Measurements from ENCODE around the gene WFDC8.
"Not testable (repeated sequence)": the region's sequence is repeated elsewhere in the genome, so short reads cannot be mapped to it uniquely, and the experiment has no call there.

WFDC8 gene

DNA sequence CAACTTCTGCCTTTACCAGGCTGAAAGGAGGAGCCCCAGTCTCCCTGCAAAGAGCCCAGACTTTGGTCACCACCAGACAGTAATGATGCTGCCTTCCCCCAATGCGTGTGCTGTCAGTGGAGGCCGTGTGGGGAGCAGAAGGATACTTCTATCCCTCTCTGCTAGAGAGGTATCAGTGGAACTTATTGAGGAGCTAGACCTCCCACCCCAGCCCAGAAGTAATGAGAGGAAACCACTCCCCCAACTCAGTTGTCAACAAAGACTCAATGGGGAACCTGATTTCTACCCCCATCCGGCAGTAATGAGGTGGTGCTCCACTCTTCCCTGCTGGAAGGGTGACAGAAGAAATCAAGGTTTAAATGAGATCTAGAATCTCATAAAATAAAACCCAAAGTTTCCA, 4.4 kb upstream of the WFDC8 start:
- Mint-ChIP-seq H3K36me3 (ENCODE audit: insufficient read depth) (no peaks in the 10 kb centered on the region), H3K27ac (ENCODE audit: low read depth) (no peak overlapping the region), H3K27me3 (peaks cover 34% of the 10 kb centered on the region), H3K4me3 (no peak overlapping the region), H3K4me1 (no peaks in the 10 kb centered on the region), H3K9me3 (no peaks in the 10 kb centered on the region)
- no peak for DNase-seq (ENCODE audit: low spot score in 2 of 2)
- no peak for ATAC-seq (replicated peaks; ENCODE audit: extremely low read depth, poor library complexity, severe bottlenecking)

DNA sequence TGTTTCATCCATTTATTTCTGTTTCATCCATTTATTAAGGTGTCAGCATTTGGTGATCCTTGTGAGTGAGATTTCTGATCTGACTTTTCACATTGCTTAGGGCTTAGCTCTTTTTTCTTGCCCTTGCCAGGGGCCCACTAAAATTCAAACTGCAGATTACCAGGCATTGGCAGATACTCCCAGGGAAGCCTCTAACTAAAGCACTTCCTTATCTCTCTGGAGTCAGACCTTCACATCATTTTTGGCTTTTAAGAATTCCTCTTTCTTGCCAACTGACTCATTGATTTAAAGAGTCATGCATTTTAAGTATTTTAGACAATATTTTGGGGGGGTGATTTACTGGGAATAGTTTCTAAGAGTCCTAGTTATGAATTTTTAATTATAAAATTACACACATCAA, 2.6 kb upstream of the WFDC8 start:
- ATAC-seq (replicated peaks; ENCODE audit: extremely low read depth, poor library complexity, severe bottlenecking) (no peak), DNase-seq (ENCODE audit: low spot score in 2 of 2) (no peak)
- H3K4me1 Mint-ChIP-seq, result no peaks in the 10 kb centered on the region
- no peaks in the 10 kb centered on the region for H3K9me3 Mint-ChIP-seq
- peaks cover 34% of the 10 kb centered on the region for H3K27me3 Mint-ChIP-seq
- no peak overlapping the region for H3K4me3 Mint-ChIP-seq
- no peaks in the 10 kb centered on the region for H3K36me3 Mint-ChIP-seq (ENCODE audit: insufficient read depth)
- H3K27ac Mint-ChIP-seq (ENCODE audit: low read depth), result no peak overlapping the region

DNA sequence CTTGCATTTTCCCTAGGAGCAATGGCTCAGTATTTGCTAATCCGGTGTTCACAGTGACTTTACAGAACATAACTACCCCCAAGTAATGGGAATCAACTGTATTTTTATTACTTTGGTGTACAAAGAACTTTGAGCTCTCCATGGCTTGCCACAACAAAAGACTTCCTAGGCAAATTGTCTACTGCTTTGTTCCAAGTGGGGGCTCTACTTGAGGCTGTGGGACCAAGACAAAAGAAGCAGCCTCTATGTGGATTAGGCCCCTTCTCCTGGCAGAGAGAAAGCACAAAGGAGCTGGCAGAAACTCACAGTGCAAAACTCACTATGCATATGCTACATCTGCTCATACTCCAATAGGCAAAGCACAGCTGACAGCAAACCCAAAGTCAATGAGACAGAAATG, 853 bp downstream of the WFDC8 start:
- ATAC-seq (replicated peaks; ENCODE audit: extremely low read depth, poor library complexity, severe bottlenecking) (no peak), DNase-seq (ENCODE audit: low spot score in 2 of 2) (no peak)
- H3K4me1 Mint-ChIP-seq, result no peaks in the 10 kb centered on the region
- no peaks in the 10 kb centered on the region for H3K9me3 Mint-ChIP-seq
- H3K27ac Mint-ChIP-seq (ENCODE audit: low read depth), result no peak overlapping the region
- H3K36me3 Mint-ChIP-seq (ENCODE audit: insufficient read depth), result no peaks in the 10 kb centered on the region
- peaks cover 46% of the 10 kb centered on the region for H3K27me3 Mint-ChIP-seq
- H3K4me3 Mint-ChIP-seq, result no peak overlapping the region

DNA sequence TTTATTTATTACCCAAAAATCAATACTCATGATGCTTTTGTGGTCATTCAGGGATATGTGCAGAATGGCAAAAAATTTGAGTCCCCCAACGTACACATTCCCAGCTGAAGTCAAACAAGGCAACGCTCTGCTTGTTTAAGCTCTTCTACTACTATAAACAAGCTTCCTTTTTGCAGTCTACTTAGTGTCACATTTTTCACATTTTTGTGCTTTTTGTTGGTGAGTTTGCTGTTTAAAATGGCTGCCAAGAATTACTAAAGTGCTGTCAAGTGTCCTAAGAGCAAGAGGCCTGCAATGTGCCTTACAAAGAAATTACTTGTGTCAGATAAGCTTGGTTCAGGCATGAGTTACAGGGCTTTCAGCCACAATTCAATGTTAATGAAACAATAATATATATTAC, 2.1 kb downstream of the WFDC8 start:
- H3K27me3 Mint-ChIP-seq, result peaks cover 51% of the 10 kb centered on the region
- H3K36me3 Mint-ChIP-seq (ENCODE audit: insufficient read depth), result no peaks in the 10 kb centered on the region
- ATAC-seq (replicated peaks; ENCODE audit: extremely low read depth, poor library complexity, severe bottlenecking), result no peak

DNA sequence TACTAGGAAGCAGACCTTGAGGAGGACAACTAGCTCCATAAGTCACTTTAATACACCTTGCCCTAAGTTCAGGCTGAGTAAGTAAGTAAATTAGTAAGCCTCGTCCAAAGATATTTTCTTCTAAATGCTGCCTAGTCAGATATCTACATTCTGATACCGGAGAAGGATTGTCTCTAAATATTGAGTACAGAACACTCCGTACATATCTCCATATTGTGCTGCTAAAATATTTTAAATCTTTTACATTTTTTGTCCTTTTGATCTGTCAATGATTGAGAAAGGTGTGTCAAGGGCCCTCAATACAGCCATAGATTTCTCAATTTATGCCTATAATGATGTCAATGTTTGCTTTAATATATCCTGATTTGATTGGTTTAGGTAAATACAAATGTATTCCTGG, 3.2 kb downstream of the WFDC8 start:
- H3K4me1 Mint-ChIP-seq, result no peaks in the 10 kb centered on the region

More for the DNA sequence above, 2.1 kb downstream of the WFDC8 start:
- Mint-ChIP-seq H3K27ac (ENCODE audit: low read depth) (no peak overlapping the region), H3K4me3 (no peak overlapping the region), H3K9me3 (no peaks in the 10 kb centered on the region), H3K4me1 (no peaks in the 10 kb centered on the region)
- DNase-seq (ENCODE audit: low spot score in 2 of 2), result no peak

DNA sequence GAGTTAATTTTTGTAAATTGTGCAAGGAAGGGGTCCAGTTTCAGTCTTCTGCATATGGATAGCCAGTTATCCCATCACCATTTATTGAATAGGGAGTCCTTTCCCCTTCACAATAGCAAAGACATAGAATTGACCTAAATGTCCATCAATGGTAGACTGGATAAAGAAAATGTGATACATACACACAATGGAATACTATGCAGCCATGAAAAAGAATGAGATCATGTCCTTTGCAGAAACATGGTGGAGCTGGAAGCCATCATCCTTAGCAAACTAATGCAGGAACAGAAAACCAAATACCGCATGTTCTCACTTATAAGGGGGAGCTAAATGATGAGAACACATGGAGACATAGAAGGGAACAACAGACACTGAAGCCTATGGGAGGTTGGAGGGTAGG, 9.4 kb downstream of the WFDC8 start:
- not testable (repeated sequence) for ATAC-seq (replicated peaks; ENCODE audit: extremely low read depth, poor library complexity, severe bottlenecking); H3K4me3 Mint-ChIP-seq; DNase-seq (ENCODE audit: low spot score in 2 of 2); H3K27ac Mint-ChIP-seq (ENCODE audit: low read depth); H3K4me1 Mint-ChIP-seq; H3K9me3 Mint-ChIP-seq; H3K36me3 Mint-ChIP-seq (ENCODE audit: insufficient read depth)
- H3K27me3 Mint-ChIP-seq, result peaks cover 44% of the 10 kb centered on the region

More for the DNA sequence above, 3.2 kb downstream of the WFDC8 start:
- H3K27ac Mint-ChIP-seq (ENCODE audit: low read depth), result no peak overlapping the region
- H3K4me3 Mint-ChIP-seq, result no peak overlapping the region
- H3K27me3 Mint-ChIP-seq, result peaks cover 54% of the 10 kb centered on the region
- H3K9me3 Mint-ChIP-seq, result no peaks in the 10 kb centered on the region
- no peak for ATAC-seq (replicated peaks; ENCODE audit: extremely low read depth, poor library complexity, severe bottlenecking)
- no peak for DNase-seq (ENCODE audit: low spot score in 2 of 2)
- H3K36me3 Mint-ChIP-seq (ENCODE audit: insufficient read depth), result no peaks in the 10 kb centered on the region

DNA sequence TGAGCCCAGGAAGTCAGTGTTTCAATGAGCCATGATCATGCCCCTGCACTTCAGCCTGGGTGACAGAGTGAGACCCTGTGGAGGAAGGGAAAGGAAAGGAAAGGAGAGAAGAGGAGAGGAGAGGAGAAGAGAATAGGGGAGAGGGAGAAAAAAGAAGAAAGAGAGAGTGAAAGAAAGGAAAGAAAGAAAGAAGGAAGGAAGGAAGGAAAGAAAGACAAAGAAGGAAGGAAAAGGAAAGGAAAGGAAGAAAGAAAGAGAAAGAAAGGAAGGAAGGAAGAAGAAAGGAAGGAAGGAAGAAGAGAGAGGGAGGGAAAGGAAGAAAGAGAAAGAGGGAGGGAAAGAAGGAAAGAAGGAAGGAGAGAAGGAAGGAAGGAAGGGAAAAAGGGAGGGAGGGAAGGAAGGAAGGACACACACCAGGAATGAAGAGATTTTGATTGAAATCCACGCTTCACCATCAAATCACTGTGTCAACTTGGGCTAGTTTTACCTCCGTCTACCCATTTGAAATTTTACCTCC, 14.3 kb downstream of the WFDC8 start:
- no peak overlapping the region for H3K4me3 Mint-ChIP-seq
- H3K4me1 Mint-ChIP-seq, result no peaks in the 10 kb centered on the region
- H3K27ac Mint-ChIP-seq (ENCODE audit: low read depth), result no peak overlapping the region
- no peak for ATAC-seq (replicated peaks; ENCODE audit: extremely low read depth, poor library complexity, severe bottlenecking)
- peaks cover 45% of the 10 kb centered on the region for H3K27me3 Mint-ChIP-seq
- no peak for DNase-seq (ENCODE audit: low spot score in 2 of 2)
- no peaks in the 10 kb centered on the region for H3K36me3 Mint-ChIP-seq (ENCODE audit: insufficient read depth)
- no peaks in the 10 kb centered on the region for H3K9me3 Mint-ChIP-seq

GRCh38 chr20:45555198-45555597, 23.9 kb downstream of the WFDC8 start:
- ATAC-seq (replicated peaks; ENCODE audit: extremely low read depth, poor library complexity, severe bottlenecking) (no peak), DNase-seq (ENCODE audit: low spot score in 2 of 2) (no peak)
- Mint-ChIP-seq H3K4me1 (no peaks in the 10 kb centered on the region), H3K9me3 (no peaks in the 10 kb centered on the region), H3K27ac (ENCODE audit: low read depth) (no peak overlapping the region), H3K4me3 (no peak overlapping the region), H3K36me3 (ENCODE audit: insufficient read depth) (no peaks in the 10 kb centered on the region), H3K27me3 (peaks cover 46% of the 10 kb centered on the region)

DNA sequence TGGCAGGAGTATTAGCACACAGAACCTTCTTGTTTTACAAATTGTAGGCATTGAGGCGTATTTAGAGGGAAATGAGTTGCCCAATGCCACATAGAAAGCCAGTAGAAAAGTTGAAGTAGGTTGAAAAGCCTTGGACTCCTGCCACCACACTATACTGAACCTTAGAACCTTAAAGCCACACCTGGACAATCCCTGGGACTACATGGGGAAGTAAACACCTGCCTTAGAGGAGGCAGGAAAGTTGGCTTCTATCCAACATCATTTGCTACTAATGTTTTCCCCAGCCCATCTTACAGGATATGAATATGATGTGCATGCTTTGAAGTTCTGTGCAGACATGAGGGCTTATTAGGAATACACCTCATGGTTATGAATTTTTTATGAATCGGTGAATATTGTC, 26.6 kb downstream of the WFDC8 start:
- H3K27me3 Mint-ChIP-seq, result peaks cover 49% of the 10 kb centered on the region
- no peaks in the 10 kb centered on the region for H3K36me3 Mint-ChIP-seq (ENCODE audit: insufficient read depth)
- H3K27ac Mint-ChIP-seq (ENCODE audit: low read depth), result no peak overlapping the region
- ATAC-seq (replicated peaks; ENCODE audit: extremely low read depth, poor library complexity, severe bottlenecking), result no peak
- DNase-seq (ENCODE audit: low spot score in 2 of 2), result no peak
- no peaks in the 10 kb centered on the region for H3K9me3 Mint-ChIP-seq
- H3K4me3 Mint-ChIP-seq, result no peak overlapping the region
- H3K4me1 Mint-ChIP-seq, result no peaks in the 10 kb centered on the region

- Mint-ChIP-seq H3K27me3 (peaks cover 41% of the 10 kb centered on the region), H3K4me1 (no peaks in the 10 kb centered on the region), H3K9me3 (no peaks in the 10 kb centered on the region), H3K4me3 (no peak overlapping the region), H3K27ac (ENCODE audit: low read depth) (no peak overlapping the region), H3K36me3 (ENCODE audit: insufficient read depth) (no peaks in the 10 kb centered on the region)
- no peak for DNase-seq (ENCODE audit: low spot score in 2 of 2)
- no peak for ATAC-seq (replicated peaks; ENCODE audit: extremely low read depth, poor library complexity, severe bottlenecking)
These were observed 28.3 kb downstream of the WFDC8 start for GRCh38 chr20:45550765-45551164.

- no peak overlapping the region for H3K27ac Mint-ChIP-seq (ENCODE audit: low read depth)
- H3K9me3 Mint-ChIP-seq, result no peaks in the 10 kb centered on the region
- no peaks in the 10 kb centered on the region for H3K36me3 Mint-ChIP-seq (ENCODE audit: insufficient read depth)
- DNase-seq (ENCODE audit: low spot score in 2 of 2) (no peak), ATAC-seq (replicated peaks; ENCODE audit: extremely low read depth, poor library complexity, severe bottlenecking) (no peak)
- H3K4me3 Mint-ChIP-seq, result no peak overlapping the region
- no peaks in the 10 kb centered on the region for H3K4me1 Mint-ChIP-seq
- H3K27me3 Mint-ChIP-seq, result peaks cover 44% of the 10 kb centered on the region
These were observed 30.7 kb downstream of the WFDC8 start for GRCh38 chr20:45548410-45548809.

DNA sequence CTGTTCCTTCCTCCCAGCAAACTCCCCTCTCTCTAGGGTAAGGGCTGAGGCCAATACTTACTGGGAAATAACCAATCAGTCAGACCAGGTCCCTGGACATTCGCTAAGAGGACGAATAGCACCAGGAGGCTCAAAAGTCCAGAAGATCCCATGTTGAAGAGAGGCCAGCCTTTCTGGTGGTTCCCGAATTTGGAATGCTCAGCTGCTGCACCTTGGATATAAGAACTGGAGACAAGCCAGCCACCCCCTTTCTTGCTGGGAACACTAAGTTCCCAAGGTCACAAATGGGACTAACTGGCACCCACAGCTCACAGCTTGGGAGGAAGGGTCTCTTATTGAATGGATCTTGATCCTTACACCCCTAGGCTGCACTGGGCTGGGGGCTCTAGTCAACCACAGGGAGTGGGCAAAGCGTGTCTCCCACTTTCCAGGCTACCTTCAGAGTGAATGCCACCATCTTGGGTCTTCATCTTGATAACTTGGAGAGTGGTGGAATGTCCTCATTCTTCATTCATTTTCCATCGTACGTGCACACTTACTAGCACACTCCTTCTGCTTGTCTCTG, 31.8 kb downstream of the WFDC8 start, which contains the start of gene EPPIN:
Gene EPPIN, minus strand, starts transcription at position 196 of the 565 bp plus-strand sequence. Its CDS starts 44 bp downstream, at position 152.
- DNase-seq (ENCODE audit: low spot score in 2 of 2) (no peak), ATAC-seq (replicated peaks; ENCODE audit: extremely low read depth, poor library complexity, severe bottlenecking) (no peak)
- Mint-ChIP-seq H3K36me3 (ENCODE audit: insufficient read depth) (no peaks in the 10 kb centered on the region), H3K27ac (ENCODE audit: low read depth) (no peak within 1 kb of the TSS), H3K4me1 (no peaks in the 10 kb centered on the region), H3K9me3 (no peaks in the 10 kb centered on the region), H3K4me3 (no peak within 1 kb of the TSS), H3K27me3 (peaks cover 54% of the 10 kb centered on the region)

GRCh38 chr20:45545754-45546453, 33.2 kb downstream of the WFDC8 start:
- no peak overlapping the region for H3K27ac Mint-ChIP-seq (ENCODE audit: low read depth)
- no peak for DNase-seq (ENCODE audit: low spot score in 2 of 2)
- ATAC-seq (replicated peaks; ENCODE audit: extremely low read depth, poor library complexity, severe bottlenecking), result no peak
- no peaks in the 10 kb centered on the region for H3K9me3 Mint-ChIP-seq
- H3K27me3 Mint-ChIP-seq, result peaks cover 68% of the 10 kb centered on the region
- no peak overlapping the region for H3K4me3 Mint-ChIP-seq
- no peaks in the 10 kb centered on the region for H3K4me1 Mint-ChIP-seq
- H3K36me3 Mint-ChIP-seq (ENCODE audit: insufficient read depth), result no peaks in the 10 kb centered on the region

Data from central memory CD8-positive, alpha-beta T cell (primary cell).